CD4-positive, alpha-beta T cell treated with Interleukin-17A for 1 hour (primary cell): ENCODE results near the gene COL18A1.
"Not testable (repeated sequence)": the region's sequence is repeated elsewhere in the genome, so short reads cannot be mapped to it uniquely, and the experiment has no call there.

Source experiments
- DNase-seq: peaks from one replicate; pipeline ENCODE4 v3.0.0-alpha.2; 2020

COL18A1 gene

GRCh38 chr21:45367402-45368351, 37.3 kb upstream of the COL18A1 start:
- DNase-seq, result no peak

- DNase-seq, result not testable (repeated sequence)
Observed at GRCh38 chr21:45369018-45369417, 35.9 kb upstream of the COL18A1 start.

GRCh38 chr21:45370575-45370974, 34.4 kb upstream of the COL18A1 start:
- no peak for DNase-seq

- DNase-seq, result no peak
Observed at GRCh38 chr21:45371081-45371480, 33.9 kb upstream of the COL18A1 start.

- no peak for DNase-seq
Observed at GRCh38 chr21:45371655-45372054, 33.3 kb upstream of the COL18A1 start.

GRCh38 chr21:45372732-45373355, 32.1 kb upstream of the COL18A1 start:
- no peak for DNase-seq

GRCh38 chr21:45373991-45374816, 30.8 kb upstream of the COL18A1 start:
- DNase-seq, result no peak

- DNase-seq, result no peak
Observed at GRCh38 chr21:45374826-45375455, 30.0 kb upstream of the COL18A1 start.

GRCh38 chr21:45376459-45377324, 28.3 kb upstream of the COL18A1 start:
- no peak for DNase-seq

GRCh38 chr21:45377325-45377709, 27.6 kb upstream of the COL18A1 start:
- no peak for DNase-seq

GRCh38 chr21:45377866-45378257, 27.1 kb upstream of the COL18A1 start:
- no peak for DNase-seq

- no peak for DNase-seq
Observed at GRCh38 chr21:45378258-45378966, 26.6 kb upstream of the COL18A1 start.

- no peak for DNase-seq
Observed at GRCh38 chr21:45379171-45379900, 25.6 kb upstream of the COL18A1 start.

- no peak for DNase-seq
Observed at GRCh38 chr21:45379901-45380330, 25.0 kb upstream of the COL18A1 start.

- DNase-seq, result no peak
Observed at GRCh38 chr21:45380566-45380965, 24.4 kb upstream of the COL18A1 start.

GRCh38 chr21:45381036-45381787, 23.8 kb upstream of the COL18A1 start:
- DNase-seq, result no peak

- no peak for DNase-seq
Observed at GRCh38 chr21:45381865-45382696, 22.9 kb upstream of the COL18A1 start.

- DNase-seq, result no peak
Observed at GRCh38 chr21:45382697-45382997, 22.3 kb upstream of the COL18A1 start.

GRCh38 chr21:45383111-45383614, 21.8 kb upstream of the COL18A1 start:
- DNase-seq, result no peak
